ENCODE measurements around the gene ZNF205. TPM values are rescaled to one million over a fixed set of nuclear protein-coding genes. Genes with fewer than 3 reads are reported as not detected.
A peak's percentile ranks its signal among the peaks of the same experiment; 100 is the strongest.

The ZNF205 gene
- total RNA-seq, 6 experiments from 2014 or later: 4.0 to 8.4 (median 5.4) TPM

DNA sequence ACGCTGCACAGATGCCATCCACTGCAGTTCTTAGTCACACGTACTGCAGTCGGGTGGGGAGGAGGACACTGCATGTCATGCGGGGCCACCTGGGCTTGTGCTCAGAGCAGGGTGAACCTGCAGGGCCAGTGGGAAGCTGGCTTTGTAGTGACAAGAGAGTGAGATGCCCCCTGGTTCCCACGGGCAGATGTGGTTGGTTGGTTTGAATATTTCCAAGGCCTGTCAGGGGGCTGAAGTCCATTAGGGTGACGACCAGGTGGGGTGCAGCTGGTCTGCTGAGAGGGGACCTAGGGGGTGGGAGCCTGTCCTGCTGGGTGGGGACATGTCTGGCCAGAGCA is 36.8 kb downstream of the ZNF205 start:
- WGBS (ENCODE audit: insufficient coverage, low coverage, low lambda C conversion rate, missing lambda C conversion rate): 93% methylated on average over 5 of the region's 6 CpGs
- no peak for ATAC-seq
- Histone ChIP-seq H3K4me3 (no peak overlapping the region), H3K4me1 (peaks cover 0 to 11% (median 4%) of the 10 kb centered on the region in 4 donors), H3K27ac (no peak overlapping the region), H3K27me3 (no peaks in the 10 kb centered on the region), H3K36me3 (no peaks in the 10 kb centered on the region), H3K9me3 (no peaks in the 10 kb centered on the region)
- no peak for DNase-seq
- TF ChIP-seq, protein P1, sequence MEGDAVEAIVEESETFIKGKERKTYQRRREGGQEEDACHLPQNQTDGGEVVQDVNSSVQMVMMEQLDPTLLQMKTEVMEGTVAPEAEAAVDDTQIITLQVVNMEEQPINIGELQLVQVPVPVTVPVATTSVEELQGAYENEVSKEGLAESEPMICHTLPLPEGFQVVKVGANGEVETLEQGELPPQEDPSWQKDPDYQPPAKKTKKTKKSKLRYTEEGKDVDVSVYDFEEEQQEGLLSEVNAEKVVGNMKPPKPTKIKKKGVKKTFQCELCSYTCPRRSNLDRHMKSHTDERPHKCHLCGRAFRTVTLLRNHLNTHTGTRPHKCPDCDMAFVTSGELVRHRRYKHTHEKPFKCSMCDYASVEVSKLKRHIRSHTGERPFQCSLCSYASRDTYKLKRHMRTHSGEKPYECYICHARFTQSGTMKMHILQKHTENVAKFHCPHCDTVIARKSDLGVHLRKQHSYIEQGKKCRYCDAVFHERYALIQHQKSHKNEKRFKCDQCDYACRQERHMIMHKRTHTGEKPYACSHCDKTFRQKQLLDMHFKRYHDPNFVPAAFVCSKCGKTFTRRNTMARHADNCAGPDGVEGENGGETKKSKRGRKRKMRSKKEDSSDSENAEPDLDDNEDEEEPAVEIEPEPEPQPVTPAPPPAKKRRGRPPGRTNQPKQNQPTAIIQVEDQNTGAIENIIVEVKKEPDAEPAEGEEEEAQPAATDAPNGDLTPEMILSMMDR (IDR thresholded peaks at IDR 0.05): no peak
- TF ChIP-seq POLR2A (IDR thresholded peaks at IDR 0.05): no peak
- intact Hi-C loops (cut with DNase I): no loop called here

DNA sequence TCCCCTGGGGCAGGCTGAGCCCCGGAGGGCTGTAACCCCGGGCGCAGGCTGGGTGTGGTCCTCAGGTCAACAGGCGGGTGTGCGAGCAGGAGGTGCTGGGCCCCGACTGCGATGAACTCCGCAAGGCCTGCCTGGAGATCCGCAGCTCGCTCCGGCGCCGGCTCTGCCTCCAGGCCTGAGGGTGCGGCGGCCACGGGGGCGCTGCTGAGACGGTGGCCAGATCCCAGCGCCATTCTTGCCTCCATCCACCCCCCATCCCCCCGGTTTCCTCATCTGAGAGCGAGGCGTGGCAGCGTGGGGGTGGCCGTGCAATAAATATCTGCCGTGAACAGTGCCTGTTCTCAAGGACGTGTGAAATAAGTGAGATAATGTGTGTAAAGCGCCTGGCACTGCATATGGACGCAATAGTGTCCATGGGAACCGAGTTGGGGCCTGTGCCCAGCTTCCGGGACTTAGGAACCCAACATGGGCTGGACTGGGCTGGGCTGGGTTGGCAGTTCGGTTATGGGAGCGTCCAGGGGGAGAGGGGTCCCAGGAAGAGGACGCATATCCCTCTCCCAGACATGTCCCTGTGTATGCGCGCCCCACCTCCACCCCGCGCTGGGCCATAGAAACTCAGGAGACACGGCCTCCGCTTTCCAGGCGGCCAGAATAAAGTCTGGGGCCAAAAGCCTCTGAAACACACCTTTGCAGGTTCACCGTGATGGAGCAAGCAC is 37.4 kb downstream of the ZNF205 start:
- H3K9me3 ChIP-seq: no peaks in the 10 kb centered on the region
- peaks cover 0 to 5% (median 2%) of the 10 kb centered on the region in 4 donors for H3K4me1 ChIP-seq
- peak overlapping the region; percentile 44 to 57 (median 54) for H3K4me3 ChIP-seq
- intact Hi-C loops (cut with DNase I): no loop called here
- TF ChIP-seq POLR2A (IDR thresholded peaks at IDR 0.05): no peak
- TF ChIP-seq, protein P1 (IDR thresholded peaks at IDR 0.05): peak in 3 of 4 donors; percentile 16 to 33 (median 23)
- no peaks in the 10 kb centered on the region for H3K36me3 ChIP-seq
- DNase-seq (peak in 2 of 3 donors; percentile 65 to 66), ATAC-seq (peak; percentile 8 to 31 (median 19))
- no peaks in the 10 kb centered on the region for H3K27me3 ChIP-seq
- WGBS (ENCODE audit: insufficient coverage, low coverage, low lambda C conversion rate, missing lambda C conversion rate): 20% methylated on average over 17 of the region's 41 CpGs
- H3K27ac ChIP-seq: peak overlapping the region in 2 of 3 donors; percentile 66 to 76

DNA sequence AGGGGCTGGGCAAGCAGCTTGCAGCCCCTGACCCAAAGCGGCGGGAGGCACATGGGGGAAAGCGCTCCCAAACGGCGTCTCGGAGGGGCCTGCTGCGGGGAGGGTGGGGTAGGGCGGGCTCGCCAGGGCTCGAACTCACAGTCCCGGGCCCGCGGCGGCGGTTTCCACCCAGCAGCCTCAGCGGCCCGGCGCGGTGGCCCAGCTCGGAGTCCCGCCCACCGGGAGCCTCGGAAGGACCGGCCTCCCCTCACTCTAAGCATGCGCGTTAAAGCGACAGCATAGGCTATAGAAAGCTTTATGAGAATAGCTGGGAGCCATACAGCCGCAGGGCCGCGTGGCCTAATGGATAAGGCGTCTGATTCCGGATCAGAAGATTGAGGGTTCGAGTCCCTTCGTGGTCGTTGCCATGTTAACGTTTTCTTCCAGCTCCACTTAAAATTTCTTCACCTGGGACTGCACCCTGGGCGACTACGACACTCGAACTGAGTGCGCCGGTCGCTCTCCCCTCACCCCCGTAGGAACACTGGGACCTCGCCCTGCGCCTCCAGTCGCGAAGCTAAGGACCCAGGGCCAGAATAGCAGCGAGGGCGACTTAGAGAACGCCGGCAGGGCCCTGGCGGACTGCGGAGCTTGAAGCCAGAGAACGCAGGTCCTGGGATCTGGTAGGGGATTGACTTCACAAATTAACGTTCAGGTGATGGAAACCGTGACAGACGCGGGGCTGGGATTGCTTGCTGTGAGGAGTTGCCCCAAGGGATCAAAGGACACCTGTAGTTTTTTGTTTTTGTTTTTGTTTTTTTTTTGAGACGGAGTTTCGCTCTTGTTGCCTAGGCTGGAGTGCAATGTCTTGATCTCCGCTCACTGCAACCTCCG is 38.2 kb downstream of the ZNF205 start:
- intact Hi-C loops (cut with DNase I): no loop called here
- Histone ChIP-seq H3K4me1 (peaks cover 0 to 5% (median 2%) of the 10 kb centered on the region in 4 donors), H3K27me3 (no peaks in the 10 kb centered on the region), H3K27ac (peak overlapping the region in 2 of 3 donors; percentile 66 to 76), H3K36me3 (no peaks in the 10 kb centered on the region), H3K9me3 (no peaks in the 10 kb centered on the region), H3K4me3 (peak overlapping the region; percentile 44 to 57 (median 54))
- 3% methylated on average over 15 of the region's 62 CpGs for WGBS (ENCODE audit: insufficient coverage, low coverage, low lambda C conversion rate, missing lambda C conversion rate)
- ATAC-seq (peak; percentile 88 to 95 (median 92)), DNase-seq (peak; percentile 94 to 95 (median 95))
- TF ChIP-seq POLR2A (IDR thresholded peaks at IDR 0.05): peak; percentile 15
- TF ChIP-seq, protein P1 (IDR thresholded peaks at IDR 0.05): no peak

DNA sequence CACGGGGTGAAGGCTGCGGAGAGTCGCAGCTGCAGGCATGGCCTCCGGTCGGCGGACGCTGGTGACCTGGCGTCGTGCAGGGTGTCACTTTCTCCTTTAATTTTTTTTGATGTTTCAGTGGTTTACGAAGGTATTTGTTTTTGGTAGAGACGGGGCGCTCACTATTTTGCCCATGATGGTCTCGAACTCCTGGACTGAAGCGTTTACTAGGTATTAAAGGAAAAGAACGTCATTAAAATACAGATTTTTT is 39.6 kb downstream of the ZNF205 start:
- intact Hi-C loops (cut with DNase I): no loop called here
- WGBS (ENCODE audit: insufficient coverage, low coverage, low lambda C conversion rate, missing lambda C conversion rate): 6% methylated on average over 15 of the region's 15 CpGs
- Histone ChIP-seq H3K9me3 (no peaks in the 10 kb centered on the region), H3K4me1 (peaks cover 0 to 5% (median 2%) of the 10 kb centered on the region in 4 donors), H3K36me3 (no peaks in the 10 kb centered on the region), H3K27me3 (no peaks in the 10 kb centered on the region), H3K27ac (no peak overlapping the region), H3K4me3 (peak overlapping the region; percentile 4 to 23 (median 7))
- ATAC-seq: no peak
- DNase-seq: no peak
- TF ChIP-seq, protein P1 (IDR thresholded peaks at IDR 0.05): no peak
- TF ChIP-seq POLR2A (IDR thresholded peaks at IDR 0.05): no peak

Data from right lobe of liver (tissue), 6 donors.